Measurements from ENCODE around the gene CSF2RB. TPM values are rescaled to one million over a fixed set of nuclear protein-coding genes. Genes with fewer than 3 reads are reported as not detected.

CSF2RB gene
- total and polyA plus RNA-seq, 10 of the 15 experiments (the other 5 are each of a cell fraction or from before 2014, with no cell fraction given): 0.82 to 12.5 (median 5.4) TPM

GRCh38 chr22:36937319-36938027 is 24.0 kb downstream of the CSF2RB start:
- H3K9ac ChIP-seq (ENCODE audit: control insufficient read depth, insufficient read depth, low read length): no peak overlapping the region
- 78% methylated on average over 14 of the region's 14 CpGs for WGBS (ENCODE audit: insufficient coverage, insufficient replicate concordance, low lambda C conversion rate, missing lambda C conversion rate)

More at GRCh38 chr22:36937319-36938027, 24.0 kb downstream of the CSF2RB start:
- ChIA-PET CTCF (interaction anchor here (0.9 to 2.2 kb wide), 3 partner anchors 40 to 81 kb away, joined by 3 to 6 read pairs (median 4); no protein-coding TSS in a partner anchor), SMC1A (ENCODE audit: uncharacterized antibody, unreplicated experiment) (interaction anchor here (1.1 to 1.2 kb wide), 2 partner anchors 9 to 10 kb away, joined by 3 to 4 read pairs; no protein-coding TSS in a partner anchor), RAD21 (ENCODE audit: unreplicated experiment) (interaction anchor here (1.5 kb wide), 1 partner anchor 37 kb away, joined by 3 read pairs; no protein-coding TSS in a partner anchor), POLR2A (no interaction called here)
- Histone ChIP-seq H2AFZ (ENCODE audit: control insufficient read depth, low read depth, low read length) (no peak overlapping the region), H3K36me3 (ENCODE audit: control insufficient read depth in 2 of 2, insufficient read depth in 2 of 2, low read length in 1 of 2) (no peaks in the 10 kb centered on the region; a peak in 2 of 4 replicates), H4K20me1 (ENCODE audit: control insufficient read depth, insufficient read depth) (no peaks in the 10 kb centered on the region), H3K79me2 (ENCODE audit: control insufficient read depth, insufficient read depth, low read length) (no peaks in the 10 kb centered on the region), H3K9me3 (replicated peaks; ENCODE audit: control insufficient read depth, insufficient read depth, low read length) (no peaks in the 10 kb centered on the region; the same call in 2 of the 3 replicates), H3K27me3 (replicated peaks in 1 of 2; ENCODE audit: control insufficient read depth in 2 of 2, insufficient read depth in 2 of 2, low read length in 1 of 2) (no peaks in the 10 kb centered on the region), H3K27ac (ENCODE audit: control insufficient read depth, insufficient read depth) (no peak overlapping the region), H3K4me3 (no peak overlapping the region), H3K4me2 (ENCODE audit: control insufficient read depth, insufficient read depth) (no peak overlapping the region), H3K4me1 (ENCODE audit: control insufficient read depth, insufficient read depth, low read length) (peaks cover 22% of the 10 kb centered on the region)
- TF ChIP-seq ZNF24 (IDR thresholded peaks at IDR 0.05): no peak
- no peak for TF ChIP-seq ZBTB40 (IDR thresholded peaks at IDR 0.05; ENCODE audit: borderline replicate concordance)
- TF ChIP-seq KDM1A (IDR thresholded peaks at IDR 0.05; ENCODE audit: borderline replicate concordance): no peak
- TF ChIP-seq, protein P1, sequence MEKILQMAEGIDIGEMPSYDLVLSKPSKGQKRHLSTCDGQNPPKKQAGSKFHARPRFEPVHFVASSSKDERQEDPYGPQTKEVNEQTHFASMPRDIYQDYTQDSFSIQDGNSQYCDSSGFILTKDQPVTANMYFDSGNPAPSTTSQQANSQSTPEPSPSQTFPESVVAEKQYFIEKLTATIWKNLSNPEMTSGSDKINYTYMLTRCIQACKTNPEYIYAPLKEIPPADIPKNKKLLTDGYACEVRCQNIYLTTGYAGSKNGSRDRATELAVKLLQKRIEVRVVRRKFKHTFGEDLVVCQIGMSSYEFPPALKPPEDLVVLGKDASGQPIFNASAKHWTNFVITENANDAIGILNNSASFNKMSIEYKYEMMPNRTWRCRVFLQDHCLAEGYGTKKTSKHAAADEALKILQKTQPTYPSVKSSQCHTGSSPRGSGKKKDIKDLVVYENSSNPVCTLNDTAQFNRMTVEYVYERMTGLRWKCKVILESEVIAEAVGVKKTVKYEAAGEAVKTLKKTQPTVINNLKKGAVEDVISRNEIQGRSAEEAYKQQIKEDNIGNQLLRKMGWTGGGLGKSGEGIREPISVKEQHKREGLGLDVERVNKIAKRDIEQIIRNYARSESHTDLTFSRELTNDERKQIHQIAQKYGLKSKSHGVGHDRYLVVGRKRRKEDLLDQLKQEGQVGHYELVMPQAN (conservative IDR thresholded peaks at IDR 0.05): no peak
- intact Hi-C loops (cut with micrococcal nuclease; ENCODE audit: unreplicated experiment): no loop called here
- no peak for DNase-seq (ENCODE audit: low read depth, low spot score)
- in situ Hi-C loops (cut with MboI): no loop called here
- BruUV-seq (replicated peaks): no TSS peak
- FAIRE-seq: no peak
- ATAC-seq: no peak

Data from GM12878 (cell line).